ENCODE measurements around the gene ASB2. TPM values are rescaled to one million over a fixed set of nuclear protein-coding genes. Genes with fewer than 3 reads are reported as not detected.

The ASB2 gene
- total RNA-seq, 1 experiment from 2014 or later = 0.35 TPM

DNA sequence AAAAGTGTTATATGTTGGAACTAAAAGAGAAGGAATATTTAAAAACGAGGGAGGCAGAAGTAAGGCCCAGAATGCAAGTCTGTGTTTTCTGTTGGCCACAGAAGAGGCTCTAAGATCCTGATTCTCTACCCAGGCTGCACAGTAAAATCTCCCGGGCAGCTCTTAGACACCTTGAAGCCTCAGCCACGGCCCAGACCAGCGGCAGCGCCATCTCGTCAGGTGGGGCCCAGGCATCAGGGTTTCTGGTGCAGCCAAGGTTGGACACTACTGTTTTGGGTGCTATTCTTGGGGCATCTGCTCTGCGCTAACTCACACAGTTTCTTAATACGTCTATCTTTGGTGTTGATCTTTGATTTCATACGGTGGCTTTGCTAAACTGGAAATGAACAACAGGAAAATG, 32.4 kb downstream of the ASB2 start:
- Mint-ChIP-seq H3K27ac (no peak overlapping the region), H3K9me3 (no peaks in the 10 kb centered on the region), H3K27me3 (ENCODE audit: low read depth) (peaks cover 16% of the 10 kb centered on the region), H3K36me3 (ENCODE audit: insufficient read depth in 1 of 3, low read depth in 3 of 3) (no peaks in the 10 kb centered on the region), H3K4me3 (no peak overlapping the region), H3K4me1 (peaks cover 17 to 24% of the 10 kb centered on the region in 2 experiments)
- no peak overlapping the region for H3K18ac ChIP-seq (ENCODE audit: insufficient read length, low read depth, low read length)
- TF ChIP-seq, protein P1, sequence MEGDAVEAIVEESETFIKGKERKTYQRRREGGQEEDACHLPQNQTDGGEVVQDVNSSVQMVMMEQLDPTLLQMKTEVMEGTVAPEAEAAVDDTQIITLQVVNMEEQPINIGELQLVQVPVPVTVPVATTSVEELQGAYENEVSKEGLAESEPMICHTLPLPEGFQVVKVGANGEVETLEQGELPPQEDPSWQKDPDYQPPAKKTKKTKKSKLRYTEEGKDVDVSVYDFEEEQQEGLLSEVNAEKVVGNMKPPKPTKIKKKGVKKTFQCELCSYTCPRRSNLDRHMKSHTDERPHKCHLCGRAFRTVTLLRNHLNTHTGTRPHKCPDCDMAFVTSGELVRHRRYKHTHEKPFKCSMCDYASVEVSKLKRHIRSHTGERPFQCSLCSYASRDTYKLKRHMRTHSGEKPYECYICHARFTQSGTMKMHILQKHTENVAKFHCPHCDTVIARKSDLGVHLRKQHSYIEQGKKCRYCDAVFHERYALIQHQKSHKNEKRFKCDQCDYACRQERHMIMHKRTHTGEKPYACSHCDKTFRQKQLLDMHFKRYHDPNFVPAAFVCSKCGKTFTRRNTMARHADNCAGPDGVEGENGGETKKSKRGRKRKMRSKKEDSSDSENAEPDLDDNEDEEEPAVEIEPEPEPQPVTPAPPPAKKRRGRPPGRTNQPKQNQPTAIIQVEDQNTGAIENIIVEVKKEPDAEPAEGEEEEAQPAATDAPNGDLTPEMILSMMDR (conservative IDR thresholded peaks at IDR 0.05) = no peak
- no peak overlapping the region for H2BK5ac ChIP-seq (ENCODE audit: insufficient read length, low read length)
- no peak overlapping the region for H3K9ac ChIP-seq (ENCODE audit: extremely low read depth, insufficient read length, low read length)
- no peak overlapping the region for H3K27ac ChIP-seq (ENCODE audit: insufficient read length, low read depth, low read length)
- no peak overlapping the region for H4K91ac ChIP-seq (ENCODE audit: insufficient read length, low read depth, low read length)
- H4K8ac ChIP-seq (replicated peaks; ENCODE audit: insufficient read length, low read depth, low read length) = no peak overlapping the region
- no peak overlapping the region for H2AFZ ChIP-seq (ENCODE audit: low read length)
- H3K79me2 ChIP-seq (ENCODE audit: insufficient read depth, low read length) = no peaks in the 10 kb centered on the region
- no peak overlapping the region for H3K23ac ChIP-seq (ENCODE audit: insufficient read length, low read depth, low read length)
- no CpG with 5 or more reads among the region's 9 CpGs for WGBS (ENCODE audit: extremely low coverage, insufficient read length, low lambda C conversion rate)
- no peak overlapping the region for H3K56ac ChIP-seq (ENCODE audit: insufficient read length, low read depth, low read length)
- DNase-seq = no peak
- H3K4me2 ChIP-seq (ENCODE audit: insufficient read depth, insufficient read length, low read length) = no peak overlapping the region
- H3K4me1 ChIP-seq (ENCODE audit: insufficient read depth, low read length) = no peaks in the 10 kb centered on the region; the same call in 1 of the 2 replicates
- H2BK120ac ChIP-seq (ENCODE audit: low read depth, low read length, poor library complexity, severe bottlenecking) = no peak overlapping the region
- no peak overlapping the region for H2BK12ac ChIP-seq (ENCODE audit: insufficient read length, low read depth, low read length)
- no peak overlapping the region for H2BK15ac ChIP-seq (ENCODE audit: low read depth, low read length)
- H4K20me1 ChIP-seq (ENCODE audit: control insufficient read depth, insufficient read depth, insufficient read length) = no peaks in the 10 kb centered on the region
- no peak overlapping the region for H3T11ph ChIP-seq (ENCODE audit: low read length)
- no peak overlapping the region for H2BK20ac ChIP-seq (ENCODE audit: low read depth, low read length, poor library complexity, severe bottlenecking)
- no peak overlapping the region for H3K14ac ChIP-seq (ENCODE audit: insufficient read depth, low read length)
- H2AK5ac ChIP-seq (ENCODE audit: insufficient read length, low read length) = no peak overlapping the region
- H3K79me1 ChIP-seq (ENCODE audit: insufficient read depth, low read depth, low read length, poor library complexity, severe bottlenecking) = no peaks in the 10 kb centered on the region
- no peak overlapping the region for H4K5ac ChIP-seq (ENCODE audit: insufficient read length, low read depth, low read length)
- H3K27me3 ChIP-seq (ENCODE audit: insufficient read depth, low read length) = no peaks in the 10 kb centered on the region; the same call in 1 of the 2 replicates
- H3K9me3 ChIP-seq (ENCODE audit: control insufficient read depth, low read depth, low read length) = no peaks in the 10 kb centered on the region
- no peaks in the 10 kb centered on the region for H3K23me2 ChIP-seq (ENCODE audit: insufficient read length, low read depth, low read length, poor library complexity, severe bottlenecking)
- H3K4ac ChIP-seq (ENCODE audit: low read depth, low read length) = no peak overlapping the region
